ENCODE results near the gene ANO4.

Gene ANO4

GRCh38 chr12:100808777-100809176 is 14.2 kb downstream of the ANO4 start:
- DNase-seq (ENCODE audit: low read depth in 2 of 2): no peak

- DNase-seq (ENCODE audit: low read depth in 2 of 2): no peak
These were observed 25.7 kb downstream of the ANO4 start for GRCh38 chr12:100820314-100820713.

GRCh38 chr12:100823963-100824362 is 29.4 kb downstream of the ANO4 start:
- DNase-seq (ENCODE audit: low read depth in 2 of 2): no peak

GRCh38 chr12:100824476-100824875 is 29.9 kb downstream of the ANO4 start:
- DNase-seq (ENCODE audit: low read depth in 2 of 2): no peak

- no peak for DNase-seq (ENCODE audit: low read depth in 2 of 2)
These were observed 31.7 kb downstream of the ANO4 start for GRCh38 chr12:100826323-100826722.

- DNase-seq (ENCODE audit: low read depth in 2 of 2): no peak
These were observed 33.4 kb downstream of the ANO4 start for GRCh38 chr12:100827901-100828520.

- no peak for DNase-seq (ENCODE audit: low read depth in 2 of 2)
These were observed 35.6 kb downstream of the ANO4 start for GRCh38 chr12:100830003-100830795.

GRCh38 chr12:100833282-100833681 is 38.7 kb downstream of the ANO4 start:
- no peak for DNase-seq (ENCODE audit: low read depth in 2 of 2)

- no peak for DNase-seq (ENCODE audit: low read depth in 2 of 2)
These were observed 46.2 kb downstream of the ANO4 start for GRCh38 chr12:100840748-100841147.

GRCh38 chr12:100842156-100842555 is 47.6 kb downstream of the ANO4 start:
- DNase-seq (ENCODE audit: low read depth in 2 of 2): no peak

- no peak for DNase-seq (ENCODE audit: low read depth in 2 of 2)
These were observed 48.5 kb downstream of the ANO4 start for GRCh38 chr12:100843061-100843460.

GRCh38 chr12:100845095-100845494 is 50.5 kb downstream of the ANO4 start:
- DNase-seq (ENCODE audit: low read depth in 2 of 2): no peak

- DNase-seq (ENCODE audit: low read depth in 2 of 2): no peak
These were observed 57.1 kb downstream of the ANO4 start for GRCh38 chr12:100851637-100852036.

GRCh38 chr12:100857418-100857817 is 62.8 kb downstream of the ANO4 start:
- DNase-seq (ENCODE audit: low read depth in 2 of 2): no peak

- DNase-seq (ENCODE audit: low read depth in 2 of 2): no peak
These were observed 63.4 kb downstream of the ANO4 start for GRCh38 chr12:100857971-100858370.

- DNase-seq (ENCODE audit: low read depth in 2 of 2): no peak
These were observed 64.1 kb downstream of the ANO4 start for GRCh38 chr12:100858656-100859055.

- DNase-seq (ENCODE audit: low read depth in 2 of 2): no peak
These were observed 64.6 kb downstream of the ANO4 start for GRCh38 chr12:100859063-100859627.

- no peak for DNase-seq (ENCODE audit: low read depth in 2 of 2)
These were observed 66.0 kb downstream of the ANO4 start for GRCh38 chr12:100860611-100861010.

GRCh38 chr12:100862676-100863075 is 68.1 kb downstream of the ANO4 start:
- no peak for DNase-seq (ENCODE audit: low read depth in 2 of 2)

- DNase-seq (ENCODE audit: low read depth in 2 of 2): no peak
These were observed 69.8 kb downstream of the ANO4 start for GRCh38 chr12:100864366-100864765.

- DNase-seq (ENCODE audit: low read depth in 2 of 2): no peak
These were observed 73.2 kb downstream of the ANO4 start for GRCh38 chr12:100867639-100868393.

- no peak for DNase-seq (ENCODE audit: low read depth in 2 of 2)
These were observed 73.9 kb downstream of the ANO4 start for GRCh38 chr12:100868487-100868886.
